HEK293 (cell line): ENCODE results near the gene IL11RA.
A peak's percentile ranks its signal among the peaks of the same experiment; 100 is the strongest.

ENCODE experiments used
- CTCF ChIA-PET: fragments of 350-600 bp; formaldehyde crosslinking; extraction: SDS; loops from one replicate; lab custom pipeline; 2021; ENCODE audit warnings: antibody characterized with exemption; lab: Yijun Ruan, JAX
- POLR2A ChIA-PET: fragments of 300-600 bp; formaldehyde crosslinking; extraction: SDS; loops from one replicate; lab custom pipeline; 2020; ENCODE audit warnings: antibody characterized with exemption, inconsistent platforms; lab: Yijun Ruan, JAX
- H3K27ac ChIP-seq: fragments of 200-500 bp; sonication (Bioruptor generic); 2 replicates; pipeline ENCODE4 v1.5.1; 2014; ENCODE audit warnings: low read depth, low read length, control low read depth, inconsistent platforms; ENCODE audit errors: extremely low read depth
- H3K36me3 ChIP-seq, 2 experiments: fragments of 200-500 bp in 1 of 2; sonication (Bioruptor generic) in 1 of 2; 1 replicate in 1 of 2; 2 replicates in 1 of 2; pipeline ENCODE4 v1.5.1; 2014 to 2017; ENCODE audit warnings: inconsistent platforms in 2 of 2, low read length in 2 of 2; ENCODE audit not compliant: control insufficient read depth in 2 of 2, insufficient read depth in 1 of 2
- H3K4me1 ChIP-seq: fragments of 200-500 bp; sonication (Bioruptor generic); 2 replicates; pipeline ENCODE4 v1.5.1; 2014; ENCODE audit warnings: mild to moderate bottlenecking, low read length, inconsistent platforms; ENCODE audit not compliant: control insufficient read depth, insufficient read depth
- H3K4me3 ChIP-seq: 2 replicates; pipeline ENCODE4 v1.5.1; 2011; ENCODE audit warnings: low read depth, mild to moderate bottlenecking, control low read depth, low read length, moderate library complexity
- H3K9me3 ChIP-seq: fragments of 200-500 bp; sonication (Bioruptor generic); 2 replicates; pipeline ENCODE4 v1.5.1; 2014; ENCODE audit warnings: low read depth, low read length, inconsistent platforms; ENCODE audit not compliant: control insufficient read depth, insufficient read depth
- GLI4 ChIP-seq: fragments of 450-650 bp; formaldehyde crosslinking; IDR thresholded peaks from 2 replicates; pipeline ENCODE4 v1.5.1; 2016; ENCODE audit warnings: missing biosample characterization, missing genetic modification characterization
- GLIS1 ChIP-seq: fragments of 450-650 bp; formaldehyde crosslinking; IDR thresholded peaks from 2 replicates; pipeline ENCODE4 v1.5.1; 2016; ENCODE audit warnings: missing biosample characterization, missing genetic modification characterization
- HIC1 ChIP-seq: fragments of 450-650 bp; formaldehyde crosslinking; IDR thresholded peaks from 2 replicates; pipeline ENCODE4 v1.5.1; 2016; ENCODE audit warnings: missing biosample characterization, missing genetic modification characterization
- INSM2 ChIP-seq: fragments of 450-650 bp; formaldehyde crosslinking; IDR thresholded peaks from 2 replicates; pipeline ENCODE4 v1.5.1; 2016; ENCODE audit warnings: missing biosample characterization, missing genetic modification characterization
- KLF1 ChIP-seq: fragments of 450-650 bp; formaldehyde crosslinking; IDR thresholded peaks from 2 replicates; pipeline ENCODE4 v1.5.1; 2016; ENCODE audit warnings: missing biosample characterization, missing genetic modification characterization
- MEIS1 ChIP-seq: sonication (generic); formaldehyde crosslinking; IDR thresholded peaks from 2 replicates; pipeline ENCODE4 v1.8.1; 2022; ENCODE audit warnings: missing genetic modification reagents, mild to moderate bottlenecking, borderline replicate concordance
- SP2 ChIP-seq: fragments of 450-650 bp; formaldehyde crosslinking; IDR thresholded peaks from 2 replicates; pipeline ENCODE4 v1.5.1; 2016; ENCODE audit warnings: missing biosample characterization, missing genetic modification characterization
- ZBTB20 ChIP-seq: fragments of 450-650 bp; formaldehyde crosslinking; IDR thresholded peaks from 2 replicates; pipeline ENCODE4 v1.5.1; 2016; ENCODE audit warnings: missing biosample characterization, missing genetic modification characterization
- ZBTB26 ChIP-seq: fragments of 450-650 bp; formaldehyde crosslinking; optimal IDR thresholded peaks from 2 replicates; pipeline ENCODE3; 2016; ENCODE audit warnings: missing biosample characterization, mild to moderate bottlenecking, missing genetic modification characterization
- ZBTB8A ChIP-seq: fragments of 450-650 bp; formaldehyde crosslinking; IDR thresholded peaks from 2 replicates; pipeline ENCODE4 v1.5.1; 2016; ENCODE audit warnings: missing biosample characterization, missing genetic modification characterization
- ZFP37 ChIP-seq: fragments of 450-650 bp; formaldehyde crosslinking; IDR thresholded peaks from 2 replicates; pipeline ENCODE4 v1.5.1; 2016; ENCODE audit warnings: missing biosample characterization, missing genetic modification characterization
- ZNF184 ChIP-seq: fragments of 450-650 bp; IDR thresholded peaks from 2 replicates; pipeline ENCODE4 v1.5.1; 2018; ENCODE audit warnings: missing biosample characterization, mild to moderate bottlenecking, missing genetic modification characterization
- ZNF2 ChIP-seq: fragments of 450-650 bp; formaldehyde crosslinking; IDR thresholded peaks from 2 replicates; pipeline ENCODE4 v1.5.1; 2016; ENCODE audit warnings: missing biosample characterization, missing genetic modification characterization
- ZNF202 ChIP-seq: fragments of 450-650 bp; formaldehyde crosslinking; IDR thresholded peaks from 2 replicates; pipeline ENCODE4 v1.5.1; 2016; ENCODE audit warnings: missing biosample characterization, missing genetic modification characterization, borderline replicate concordance
- ZNF266 ChIP-seq: fragments of 450-650 bp; formaldehyde crosslinking; IDR thresholded peaks from 2 replicates; pipeline ENCODE4 v1.5.1; 2016; ENCODE audit warnings: missing biosample characterization, missing genetic modification characterization, low read depth
- ZNF274 ChIP-seq, 2 experiments: fragments of 200-500 bp in 1 of 2; fragments of 450-650 bp in 1 of 2; sonication (Bioruptor generic) in 1 of 2; formaldehyde crosslinking in 1 of 2; IDR thresholded peaks; 2 replicates each; pipeline versions ENCODE4 v1.5.1 to v1.6.1; 2014 to 2016; ENCODE audit warnings: borderline replicate concordance in 1 of 2, inconsistent platforms in 1 of 2, low read length in 1 of 2, missing biosample characterization in 1 of 2, missing genetic modification characterization in 1 of 2
- ZNF341 ChIP-seq: fragments of 450-650 bp; formaldehyde crosslinking; IDR thresholded peaks from 2 replicates; pipeline ENCODE4; 2016; ENCODE audit warnings: low read depth, missing biosample characterization, missing genetic modification characterization
- ZNF366 ChIP-seq: fragments of 450-650 bp; formaldehyde crosslinking; conservative IDR thresholded peaks from 2 replicates; pipeline ENCODE4 v1.5.1; 2016; ENCODE audit warnings: missing biosample characterization, missing genetic modification characterization
- ZNF600 ChIP-seq: fragments of 450-650 bp; formaldehyde crosslinking; IDR thresholded peaks from 2 replicates; pipeline ENCODE4 v1.5.1; 2016; ENCODE audit warnings: missing biosample characterization, missing genetic modification characterization
- ZNF629 ChIP-seq: fragments of 450-650 bp; formaldehyde crosslinking; IDR thresholded peaks from 2 replicates; pipeline ENCODE4 v1.5.1; 2017; ENCODE audit warnings: missing biosample characterization, missing genetic modification characterization
- ZNF660 ChIP-seq: fragments of 450-650 bp; IDR thresholded peaks from 2 replicates; pipeline ENCODE4 v1.5.1; 2018; ENCODE audit warnings: missing biosample characterization, mild to moderate bottlenecking, missing genetic modification characterization
- ZNF843 ChIP-seq: fragments of 450-650 bp; formaldehyde crosslinking; IDR thresholded peaks from 2 replicates; pipeline ENCODE4 v1.5.1; 2016; ENCODE audit warnings: missing biosample characterization, missing genetic modification characterization
- ZSCAN5A ChIP-seq: fragments of 450-650 bp; formaldehyde crosslinking; IDR thresholded peaks from 2 replicates; pipeline ENCODE4 v1.5.1; 2016; ENCODE audit warnings: missing biosample characterization, missing genetic modification characterization
- TF ChIP-seq, protein P1 (sequence below): fragments of 450-650 bp; formaldehyde crosslinking; IDR thresholded peaks from 2 replicates; pipeline ENCODE4 v1.5.1; 2016; ENCODE audit warnings: missing biosample characterization, missing genetic modification characterization
- TF ChIP-seq, protein P2 (sequence below): fragments of 450-650 bp; formaldehyde crosslinking; IDR thresholded peaks from 2 replicates; pipeline ENCODE4 v1.5.1; 2016; ENCODE audit warnings: missing biosample characterization, missing genetic modification characterization

Gene IL11RA

GRCh38 chr9:34651876-34652601 lies at the start of gene IL11RA:
Gene IL11RA (plus strand): TSS chr9:34652185. CDS start chr9:34655218, 3,033 bp downstream.
- Histone ChIP-seq H3K4me3 (peak within 1 kb of the TSS; percentile 34), H3K9me3 (no peaks in the 10 kb centered on the region), H3K27ac (peak within 1 kb of the TSS; percentile 29; the same call in 1 of the 2 replicates), H3K36me3 (peaks cover 0 to 40% of the 10 kb centered on the region in 2 experiments; a peak in 2 of 3 replicates), H3K4me1 (peaks cover 6% of the 10 kb centered on the region)
- CTCF ChIA-PET: interaction anchor here (0.5 to 13.3 kb wide), 4 partner anchors 17 to 45 kb away, joined by 3 to 125 read pairs (median 4); partner anchors contain the start of gene SIGMAR1
- POLR2A ChIA-PET: interaction anchor here (0.6 to 2.8 kb wide), 7 partner anchors 8 to 418 kb away, joined by 3 to 21 read pairs (median 5); partner anchors contain the start of genes DCTN3 and SIGMAR1
- TF ChIP-seq HIC1 (tag by site-specific recombination) (peak; percentile 96), ZNF274 (IDR thresholded peaks at IDR 0.05; ENCODE audit: low read length) (no peak), ZNF274 (tag by site-specific recombination; IDR thresholded peaks at IDR 0.05; ENCODE audit: borderline replicate concordance) (no peak), INSM2 (0 out of 2 replicates have a peak, but pooled peaks have one; percentile 61), GLI4 (tag by site-specific recombination) (no peak), ZNF629 (peak; percentile 47), ZNF660 (tag by site-specific recombination) (no peak), ZNF341 (tag by site-specific recombination) (peak; percentile 36; the same call in 1 of the 2 replicates), ZBTB26 (tag by site-specific recombination) (peak; percentile 24), ZNF202 (no peak), GLIS1 (tag by site-specific recombination) (peak; percentile 76), ZNF2 (tag by site-specific recombination) (0 out of 2 replicates have a peak, but pooled peaks have one; percentile 36), ZNF600 (tag by site-specific recombination) (peak; percentile 51; the same call in 1 of the 2 replicates), ZNF184 (no peak), ZNF843 (peak; percentile 52), ZSCAN5A (tag by site-specific recombination) (no peak), KLF1 (peak; percentile 77), SP2 (tag by site-specific recombination) (peak; percentile 87), ZBTB8A (tag by site-specific recombination) (no peak), ZNF366 (tag by site-specific recombination) (no peak), MEIS1 (CRISPR knock-in tag) (0 out of 2 replicates have a peak, but pooled peaks have one; percentile 36), ZNF266 (tag by site-specific recombination) (no peak), ZFP37 (no peak), ZBTB20 (peak; percentile 32; the same call in 1 of the 2 replicates)
- TF ChIP-seq, protein P1, sequence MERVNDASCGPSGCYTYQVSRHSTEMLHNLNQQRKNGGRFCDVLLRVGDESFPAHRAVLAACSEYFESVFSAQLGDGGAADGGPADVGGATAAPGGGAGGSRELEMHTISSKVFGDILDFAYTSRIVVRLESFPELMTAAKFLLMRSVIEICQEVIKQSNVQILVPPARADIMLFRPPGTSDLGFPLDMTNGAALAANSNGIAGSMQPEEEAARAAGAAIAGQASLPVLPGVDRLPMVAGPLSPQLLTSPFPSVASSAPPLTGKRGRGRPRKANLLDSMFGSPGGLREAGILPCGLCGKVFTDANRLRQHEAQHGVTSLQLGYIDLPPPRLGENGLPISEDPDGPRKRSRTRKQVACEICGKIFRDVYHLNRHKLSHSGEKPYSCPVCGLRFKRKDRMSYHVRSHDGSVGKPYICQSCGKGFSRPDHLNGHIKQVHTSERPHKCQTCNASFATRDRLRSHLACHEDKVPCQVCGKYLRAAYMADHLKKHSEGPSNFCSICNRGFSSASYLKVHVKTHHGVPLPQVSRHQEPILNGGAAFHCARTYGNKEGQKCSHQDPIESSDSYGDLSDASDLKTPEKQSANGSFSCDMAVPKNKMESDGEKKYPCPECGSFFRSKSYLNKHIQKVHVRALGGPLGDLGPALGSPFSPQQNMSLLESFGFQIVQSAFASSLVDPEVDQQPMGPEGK (tag by site-specific recombination): peak; percentile 80
- TF ChIP-seq, protein P2, sequence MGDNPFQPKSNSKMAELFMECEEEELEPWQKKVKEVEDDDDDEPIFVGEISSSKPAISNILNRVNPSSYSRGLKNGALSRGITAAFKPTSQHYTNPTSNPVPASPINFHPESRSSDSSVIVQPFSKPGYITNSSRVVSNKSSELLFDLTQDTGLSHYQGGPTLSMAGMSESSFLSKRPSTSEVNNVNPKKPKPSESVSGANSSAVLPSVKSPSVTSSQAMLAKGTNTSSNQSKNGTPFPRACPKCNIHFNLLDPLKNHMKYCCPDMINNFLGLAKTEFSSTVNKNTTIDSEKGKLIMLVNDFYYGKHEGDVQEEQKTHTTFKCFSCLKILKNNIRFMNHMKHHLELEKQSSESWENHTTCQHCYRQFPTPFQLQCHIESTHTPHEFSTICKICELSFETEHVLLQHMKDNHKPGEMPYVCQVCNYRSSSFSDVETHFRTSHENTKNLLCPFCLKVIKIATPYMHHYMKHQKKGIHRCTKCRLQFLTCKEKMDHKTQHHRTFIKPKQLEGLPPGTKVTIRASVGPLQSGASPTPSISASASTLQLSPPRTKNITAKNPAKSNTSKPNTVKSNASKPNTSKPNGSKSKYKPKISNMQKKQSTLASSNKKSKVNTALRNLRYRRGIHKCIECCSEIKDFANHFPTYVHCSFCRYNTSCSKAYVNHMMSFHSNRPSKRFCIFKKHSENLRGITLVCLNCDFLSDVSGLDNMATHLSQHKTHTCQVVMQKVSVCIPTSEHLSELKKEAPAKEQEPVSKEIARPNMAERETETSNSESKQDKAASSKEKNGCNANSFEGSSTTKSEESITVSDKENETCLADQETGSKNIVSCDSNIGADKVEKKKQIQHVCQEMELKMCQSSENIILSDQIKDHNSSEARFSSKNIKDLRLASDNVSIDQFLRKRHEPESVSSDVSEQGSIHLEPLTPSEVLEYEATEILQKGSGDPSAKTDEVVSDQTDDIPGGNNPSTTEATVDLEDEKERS (tag by site-specific recombination): no peak
